Gastrocnemius medialis (tissue), 4 donors: Measurements from ENCODE around the gene LHX3. TPM values are rescaled to one million over a fixed set of nuclear protein-coding genes. Genes with fewer than 3 reads are reported as not detected.

Experiments used
- ATAC-seq, 2 donors: fragments of 150-250 bp; one replicate each; pipeline ENCODE4 v1.9.1; 2016
- DNase-seq, 2 donors: peaks; one replicate each; pipeline ENCODE4 v3.0.0-alpha.2; 2019
- H3K27ac ChIP-seq, 4 donors: fragments of 200-600 bp; sonication (generic); 1 replicate in 1 of 4; 2 replicates in 3 of 4; pipeline ENCODE4 v1.5.1; 2016 to 2018; ENCODE audit warnings: mild to moderate bottlenecking in 2 of 4, moderate library complexity in 1 of 4
- H3K27me3 ChIP-seq, 3 donors: fragments of 200-600 bp; sonication (generic) in 2 of 3; 1 replicate in 1 of 3; 2 replicates in 2 of 3; pipeline versions ENCODE4 v1.5.1 to v1.6.0; 2016 to 2019; ENCODE audit warnings: mild to moderate bottlenecking in 1 of 3, moderate library complexity in 1 of 3
- H3K36me3 ChIP-seq, 2 donors: fragments of 200-600 bp; sonication (generic) in 1 of 2; one replicate each; pipeline ENCODE4 v1.5.1; 2017 to 2018
- H3K4me1 ChIP-seq, 2 donors: fragments of 200-600 bp; sonication (generic) in 1 of 2; one replicate each; pipeline ENCODE4 v1.5.1; 2016 to 2017; ENCODE audit warnings: mild to moderate bottlenecking in 2 of 2
- H3K4me3 ChIP-seq, 4 donors: fragments of 200-600 bp; sonication (generic) in 3 of 4; 1 replicate in 1 of 4; 2 replicates in 3 of 4; pipeline ENCODE4 v1.5.1; 2016 to 2019; ENCODE audit warnings: mild to moderate bottlenecking in 2 of 4
- H3K9me3 ChIP-seq, 3 donors: fragments of 200-600 bp; sonication (generic) in 2 of 3; 1 replicate in 1 of 3; 2 replicates in 2 of 3; pipeline ENCODE4 v1.5.1; 2016 to 2019
- CTCF ChIP-seq, 5 experiments: fragments of 450-650 bp in 3 of 5; fragments of 200-600 bp in 2 of 5; sonication (generic) in 2 of 5; IDR thresholded peaks in 4 of 5; conservative IDR thresholded peaks in 1 of 5; 1 replicate in 4 of 5; 2 replicates in 1 of 5; pipeline ENCODE4 v1.5.1; 2016 to 2019; ENCODE audit warnings: antibody characterized with exemption in 5 of 5, mild to moderate bottlenecking in 3 of 5, moderate library complexity in 3 of 5
- POLR2A ChIP-seq, 2 donors: fragments of 450-650 bp; IDR thresholded peaks; one replicate each; pipeline ENCODE4 v1.6.1; 2017; ENCODE audit warnings: antibody characterized with exemption in 2 of 2, mild to moderate bottlenecking in 2 of 2, moderate library complexity in 2 of 2
- in situ Hi-C, 4 donors: fragments of 200-750 bp; cut with MboI; loops; one replicate each; pipeline versions ENCODE4 v1.15.0 to v1.8.0; 2017; ENCODE audit warnings: low sequenced_read_pairs in 4 of 4
- intact Hi-C: fragments of 100-400 bp; cut with DNase I; formaldehyde crosslinking; loops from one replicate; pipeline ENCODE4 v1.15.1; 2023; ENCODE audit warnings: low total_unique reads
- total RNA-seq, 4 donors: library from RNA; depleted of rRNA; stranded (reverse); fragments of >200 nt; gene quantifications; one replicate each; pipeline versions ENCODE4 v1.1.0 to v1.2.3, GENCODE V29; 2016

The LHX3 gene
- total RNA-seq, 4 donors from 2014 or later = not detected

DNA sequence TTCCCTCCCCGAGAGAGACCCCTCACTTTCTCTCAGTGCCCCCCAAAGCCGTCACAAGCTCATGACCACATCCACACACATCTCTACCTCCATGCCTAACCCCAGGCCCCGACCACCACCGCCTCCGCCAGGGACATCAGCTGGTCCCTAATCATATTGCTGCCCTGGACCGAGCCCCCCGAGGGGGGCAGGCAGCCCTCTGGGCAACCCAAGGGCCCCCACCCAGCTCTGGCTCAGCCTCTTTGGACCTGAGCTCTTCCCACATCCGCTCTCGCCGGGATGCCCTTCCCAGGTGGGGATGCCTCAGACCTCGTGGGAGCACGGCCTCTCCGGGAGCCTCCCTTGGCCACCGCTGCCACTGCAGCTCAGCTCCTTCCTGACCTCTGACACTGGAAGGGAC lies 18.5 kb downstream of the LHX3 start:
- Histone ChIP-seq H3K4me1 (no peaks in the 10 kb centered on the region), H3K27me3 (peaks cover 40 to 62% (median 50%) of the 10 kb centered on the region in 3 donors), H3K9me3 (no peaks in the 10 kb centered on the region), H3K27ac (no peak overlapping the region), H3K36me3 (no peaks in the 10 kb centered on the region), H3K4me3 (no peak overlapping the region)
- ATAC-seq (no peak), DNase-seq (no peak)
- intact Hi-C loops = no loop called here
- in situ Hi-C loops = no loop called here
- no peak for TF ChIP-seq CTCF (IDR thresholded peaks at IDR 0.05 in 4 of 5, conservative IDR thresholded peaks at IDR 0.05 in 1 of 5)

- Histone ChIP-seq H3K9me3 (no peaks in the 10 kb centered on the region), H3K27ac (no peak overlapping the region), H3K36me3 (no peaks in the 10 kb centered on the region), H3K4me1 (no peaks in the 10 kb centered on the region), H3K4me3 (no peak overlapping the region), H3K27me3 (peaks cover 37 to 56% (median 44%) of the 10 kb centered on the region in 3 donors)
- TF ChIP-seq POLR2A (IDR thresholded peaks at IDR 0.05) = no peak
- TF ChIP-seq CTCF (IDR thresholded peaks at IDR 0.05 in 4 of 5, conservative IDR thresholded peaks at IDR 0.05 in 1 of 5) = no peak
- in situ Hi-C loops (no loop called here), intact Hi-C loops (no loop called here)
- ATAC-seq (no peak), DNase-seq (no peak)
Measured at GRCh38 chr9:136185596-136186366, 19.1 kb downstream of the LHX3 start.

- no peak for DNase-seq
- in situ Hi-C loops = no loop called here
- Histone ChIP-seq H3K27me3 (peaks cover 35 to 49% (median 37%) of the 10 kb centered on the region in 3 donors), H3K4me1 (no peaks in the 10 kb centered on the region), H3K4me3 (no peak overlapping the region), H3K27ac (no peak overlapping the region), H3K9me3 (no peaks in the 10 kb centered on the region), H3K36me3 (no peaks in the 10 kb centered on the region)
- TF ChIP-seq POLR2A (IDR thresholded peaks at IDR 0.05) (no peak), CTCF (IDR thresholded peaks at IDR 0.05 in 4 of 5, conservative IDR thresholded peaks at IDR 0.05 in 1 of 5) (no peak)
- no peak for ATAC-seq
- intact Hi-C loops = no loop called here
Measured at GRCh38 chr9:136185066-136185465, 19.9 kb downstream of the LHX3 start.

DNA sequence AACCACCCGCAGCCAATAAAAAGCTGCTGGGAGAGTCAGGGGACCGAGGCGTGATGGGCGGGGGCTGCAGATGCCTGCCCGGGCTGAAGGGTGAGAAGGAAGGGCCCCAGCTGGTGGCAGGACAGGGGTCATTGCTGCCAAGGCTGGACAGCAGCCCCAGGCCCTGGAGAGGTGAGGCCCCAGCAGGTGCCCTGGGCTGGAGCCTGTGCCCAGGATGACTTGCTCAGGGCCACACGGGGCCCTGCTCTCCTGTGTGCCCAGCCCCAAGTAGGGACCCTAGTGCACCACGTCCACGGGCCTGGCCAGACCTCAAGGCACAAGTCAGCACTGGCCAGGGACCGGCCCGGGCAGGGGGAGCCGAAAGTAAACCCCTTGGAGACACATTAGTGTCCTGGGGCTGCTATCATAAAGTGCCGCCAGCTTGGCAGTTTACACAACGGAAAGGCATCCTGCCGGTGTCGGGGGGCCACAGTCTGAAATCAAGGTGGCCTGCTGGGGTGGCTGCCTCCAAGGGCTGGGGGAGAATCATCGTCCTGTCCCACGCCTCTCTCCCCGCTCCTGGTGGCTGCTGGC lies 22.0 kb downstream of the LHX3 start:
- H3K9me3 ChIP-seq = no peaks in the 10 kb centered on the region
- DNase-seq = no peak
- intact Hi-C loops (no loop called here), in situ Hi-C loops (no loop called here)
- no peaks in the 10 kb centered on the region for H3K4me1 ChIP-seq
- H3K36me3 ChIP-seq = no peaks in the 10 kb centered on the region
- TF ChIP-seq CTCF (IDR thresholded peaks at IDR 0.05 in 4 of 5, conservative IDR thresholded peaks at IDR 0.05 in 1 of 5) = no peak
- TF ChIP-seq POLR2A (IDR thresholded peaks at IDR 0.05) = no peak
- H3K4me3 ChIP-seq = no peak overlapping the region
- H3K27ac ChIP-seq = no peak overlapping the region
- no peak for ATAC-seq
- H3K27me3 ChIP-seq = peaks cover 19 to 35% (median 28%) of the 10 kb centered on the region in 3 donors
